Stimulated activated CD8-positive, alpha-beta memory T cell treated with anti-CD3 and anti-CD28 coated beads, Interleukin-7, amount 100 ng/mL, for 1 hour (primary cell): ENCODE measurements around the gene CTSC.
"Not testable (repeated sequence)": the region's sequence is repeated elsewhere in the genome, so short reads cannot be mapped to it uniquely, and the experiment has no call there.

Source experiments
- DNase-seq, 2 donors: peaks; one replicate each; pipeline ENCODE4 v3.0.0-alpha.2; 2020; ENCODE audit warnings: low read depth in 2 of 2

CTSC gene

GRCh38 chr11:88352139-88352538 lies 14.6 kb upstream of the CTSC start:
- no peak for DNase-seq

- no peak for DNase-seq
Observed at GRCh38 chr11:88348870-88349269, 11.3 kb upstream of the CTSC start.

- no peak for DNase-seq
Observed at GRCh38 chr11:88345949-88346348, 8.4 kb upstream of the CTSC start.

- DNase-seq = no peak
Observed at GRCh38 chr11:88345408-88345807, 7.9 kb upstream of the CTSC start.

GRCh38 chr11:88344869-88345268 lies 7.3 kb upstream of the CTSC start:
- DNase-seq = no peak

GRCh38 chr11:88341522-88342251 lies 4.2 kb upstream of the CTSC start:
- DNase-seq = no peak

- no peak for DNase-seq
Observed at GRCh38 chr11:88340366-88340935, 2.9 kb upstream of the CTSC start.

GRCh38 chr11:88337987-88338668 lies 592 bp upstream of the CTSC start:
- no peak for DNase-seq

- DNase-seq = no peak
Observed at GRCh38 chr11:88335284-88335683, 2.3 kb downstream of the CTSC start.

- DNase-seq = no peak
Observed at GRCh38 chr11:88333862-88334261, 3.7 kb downstream of the CTSC start.

- DNase-seq = no peak
Observed at GRCh38 chr11:88332851-88333250, 4.7 kb downstream of the CTSC start.

- no peak for DNase-seq
Observed at GRCh38 chr11:88330826-88331428, 6.6 kb downstream of the CTSC start.

- DNase-seq = no peak
Observed at GRCh38 chr11:88329563-88330250, 7.8 kb downstream of the CTSC start.

GRCh38 chr11:88327462-88328143 lies 9.9 kb downstream of the CTSC start:
- no peak for DNase-seq

- DNase-seq = no peak
Observed at GRCh38 chr11:88327061-88327460, 10.5 kb downstream of the CTSC start.

GRCh38 chr11:88326099-88326498 lies 11.4 kb downstream of the CTSC start:
- no peak for DNase-seq

- DNase-seq = no peak
Observed at GRCh38 chr11:88324562-88325345, 12.8 kb downstream of the CTSC start.

- DNase-seq = not testable (repeated sequence)
Observed at GRCh38 chr11:88322881-88323280, 14.7 kb downstream of the CTSC start.

- not testable (repeated sequence) for DNase-seq
Observed at GRCh38 chr11:88321412-88321811, 16.1 kb downstream of the CTSC start.

- DNase-seq = no peak
Observed at GRCh38 chr11:88320149-88320559, 17.4 kb downstream of the CTSC start.

- no peak for DNase-seq
Observed at GRCh38 chr11:88318017-88318416, 19.5 kb downstream of the CTSC start.
